Measurements from ENCODE around the gene NDUFA5.

NDUFA5 gene

DNA sequence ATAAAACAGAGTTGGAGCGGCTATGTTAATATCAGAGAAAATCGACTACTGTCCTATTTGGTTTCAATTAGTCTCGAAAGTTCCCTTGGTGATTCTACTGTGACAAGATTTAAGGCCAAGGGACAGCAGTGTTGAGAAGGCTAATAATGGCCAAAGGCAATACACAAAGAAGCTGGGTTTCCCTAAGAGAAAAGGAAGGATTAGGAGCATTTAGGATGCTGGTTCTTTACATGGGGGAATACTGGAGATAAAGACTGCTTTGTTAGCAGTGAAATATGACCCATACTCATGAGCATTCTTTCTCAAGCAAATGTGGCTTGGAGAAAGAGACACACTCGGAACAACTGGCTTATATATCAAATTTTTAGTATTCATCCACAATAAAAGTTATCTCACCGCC, 55.4 kb downstream of the NDUFA5 start:
- ATAC-seq (no peak), DNase-seq (no peak)

DNA sequence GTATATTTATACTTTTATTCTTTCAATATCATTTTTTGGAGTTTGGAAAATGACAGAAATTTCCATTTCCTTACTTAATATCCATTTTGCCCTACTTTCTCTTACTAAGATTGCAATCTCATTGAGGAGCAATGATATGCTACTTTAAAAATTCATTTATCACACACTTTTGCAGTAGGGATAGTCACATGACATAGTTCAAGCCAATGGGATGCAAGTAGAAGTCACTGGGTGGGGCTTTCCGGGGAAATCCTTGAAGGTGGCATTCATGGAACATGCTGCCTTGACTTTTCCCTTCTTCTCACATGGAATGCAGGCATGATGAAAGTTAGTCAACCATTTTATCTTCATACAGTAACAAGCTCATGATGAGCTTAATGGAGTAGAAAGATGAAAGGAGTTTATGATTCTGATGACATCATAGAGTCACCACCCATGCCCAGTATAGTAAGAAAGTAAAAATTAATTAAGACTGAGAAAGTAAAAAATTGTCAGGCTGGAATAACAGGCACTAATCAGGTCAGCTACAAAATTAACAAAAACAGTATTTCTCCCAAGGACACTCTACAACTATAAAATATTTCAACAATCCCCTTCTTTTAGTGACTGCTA, 56.6 kb downstream of the NDUFA5 start:
- ATAC-seq (no peak), DNase-seq (no peak)

GRCh38 chr7:123499211-123499970, 58.2 kb downstream of the NDUFA5 start:
- ATAC-seq (no peak), DNase-seq (no peak)

DNA sequence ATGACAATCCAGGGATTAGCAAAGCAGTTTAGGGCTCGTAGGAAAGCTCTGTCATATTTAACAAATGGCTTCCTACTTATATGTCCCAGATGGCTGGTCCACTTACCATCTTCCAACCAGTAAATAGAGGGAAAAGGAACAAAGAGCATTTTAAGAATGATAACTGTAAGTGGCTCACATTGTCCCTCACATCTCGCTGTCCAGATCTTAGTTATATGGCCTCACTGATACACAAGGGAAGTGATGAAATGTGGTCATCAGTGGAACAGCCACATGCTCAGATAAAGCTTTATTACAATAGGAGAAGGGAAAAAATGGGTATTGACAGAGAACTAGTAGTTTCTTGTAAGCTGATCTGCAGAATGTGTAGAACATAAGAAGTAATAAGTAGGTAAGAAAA, 59.0 kb downstream of the NDUFA5 start:
- no peak for DNase-seq
- ATAC-seq = no peak

DNA sequence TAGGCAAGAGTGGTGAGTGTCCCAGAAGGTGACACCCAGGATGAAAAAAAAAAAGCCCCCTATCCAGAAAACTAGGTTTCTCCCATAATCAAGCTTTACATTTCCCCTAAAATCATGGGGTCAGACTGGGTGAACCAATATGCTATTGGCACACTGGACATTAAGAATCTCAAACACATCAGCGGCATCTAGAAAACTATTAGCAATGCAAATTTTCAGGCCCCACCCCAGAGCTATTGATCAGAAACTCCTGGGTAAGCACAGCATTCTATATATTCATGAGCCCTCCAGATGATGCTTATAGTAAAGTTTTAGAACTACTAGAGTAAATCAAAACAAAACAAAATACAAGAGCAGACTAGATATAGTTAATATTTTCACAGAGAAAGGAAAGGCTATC, 59.6 kb downstream of the NDUFA5 start:
- ATAC-seq = no peak
- no peak for DNase-seq

DNA sequence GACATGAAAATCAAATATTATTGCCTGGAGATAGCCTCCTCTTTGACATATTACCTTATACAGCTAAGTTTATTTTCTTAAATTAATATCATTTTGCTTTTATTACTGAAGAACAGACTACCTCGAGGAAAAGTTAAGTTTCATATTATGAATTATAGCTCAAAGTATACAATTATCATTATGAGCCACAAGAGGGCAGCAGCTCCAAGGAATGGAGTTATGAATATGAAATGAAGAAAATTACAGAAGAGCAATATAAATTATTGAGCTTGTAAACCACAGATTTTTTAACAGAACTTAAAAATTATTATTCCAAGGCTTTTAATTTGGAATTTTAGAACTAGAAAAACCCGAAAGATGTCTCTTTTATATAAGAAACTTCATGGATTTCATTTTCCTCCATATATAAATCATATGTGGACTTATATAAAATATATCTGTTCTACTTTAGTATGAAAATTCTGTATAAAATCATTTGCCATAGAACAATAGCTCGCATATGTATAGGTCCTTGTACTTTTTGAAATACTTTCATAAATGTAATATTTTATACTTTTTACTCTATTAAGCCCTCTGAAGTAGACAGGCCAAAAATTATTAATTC, 63.3 kb downstream of the NDUFA5 start:
- peak; percentile 22 for DNase-seq

GRCh38 chr7:123492485-123492884, 65.1 kb downstream of the NDUFA5 start:
- DNase-seq (no peak), ATAC-seq (peak; percentile 59)

More for the DNA sequence above, 63.3 kb downstream of the NDUFA5 start:
- ATAC-seq = no peak
